ENCODE results near the gene LACTB.
A peak's percentile ranks its signal among the peaks of the same experiment; 100 is the strongest.
"Not testable (repeated sequence)": the region's sequence is repeated elsewhere in the genome, so short reads cannot be mapped to it uniquely, and the experiment has no call there.

Gene LACTB

GRCh38 chr15:63089260-63090043, 32.2 kb upstream of the LACTB start:
- DNase-seq (ENCODE audit: low spot score), result no peak

- DNase-seq (ENCODE audit: low spot score), result no peak
Observed at GRCh38 chr15:63090472-63090871, 31.2 kb upstream of the LACTB start.

- no peak for DNase-seq (ENCODE audit: low spot score)
Observed at GRCh38 chr15:63090887-63091286, 30.8 kb upstream of the LACTB start.

- DNase-seq (ENCODE audit: low spot score), result no peak
Observed at GRCh38 chr15:63091679-63092446, 29.8 kb upstream of the LACTB start.

- DNase-seq (ENCODE audit: low spot score), result peak; percentile 73
Observed at GRCh38 chr15:63093486-63094205, 28.0 kb upstream of the LACTB start.

- no peak for DNase-seq (ENCODE audit: low spot score)
Observed at GRCh38 chr15:63094495-63094931, 27.1 kb upstream of the LACTB start.

- DNase-seq (ENCODE audit: low spot score), result no peak
Observed at GRCh38 chr15:63096178-63096577, 25.5 kb upstream of the LACTB start.

- DNase-seq (ENCODE audit: low spot score), result not testable (repeated sequence)
Observed at GRCh38 chr15:63098901-63099300, 22.8 kb upstream of the LACTB start.

- DNase-seq (ENCODE audit: low spot score), result not testable (repeated sequence)
Observed at GRCh38 chr15:63099581-63099980, 22.1 kb upstream of the LACTB start.

GRCh38 chr15:63103416-63103815, 18.2 kb upstream of the LACTB start:
- DNase-seq (ENCODE audit: low spot score), result no peak

GRCh38 chr15:63104727-63105126, 16.9 kb upstream of the LACTB start:
- no peak for DNase-seq (ENCODE audit: low spot score)

- DNase-seq (ENCODE audit: low spot score), result not testable (repeated sequence)
Observed at GRCh38 chr15:63105354-63105753, 16.3 kb upstream of the LACTB start.

GRCh38 chr15:63107895-63108546, 13.6 kb upstream of the LACTB start:
- no peak for DNase-seq (ENCODE audit: low spot score)

- DNase-seq (ENCODE audit: low spot score), result no peak
Observed at GRCh38 chr15:63109498-63109897, 12.2 kb upstream of the LACTB start.

GRCh38 chr15:63109920-63110319, 11.7 kb upstream of the LACTB start:
- DNase-seq (ENCODE audit: low spot score), result no peak

- no peak for DNase-seq (ENCODE audit: low spot score)
Observed at GRCh38 chr15:63110428-63111026, 11.1 kb upstream of the LACTB start.

GRCh38 chr15:63111481-63111880, 10.2 kb upstream of the LACTB start:
- no peak for DNase-seq (ENCODE audit: low spot score)

GRCh38 chr15:63112871-63113270, 8.8 kb upstream of the LACTB start:
- no peak for DNase-seq (ENCODE audit: low spot score)

GRCh38 chr15:63114465-63114864, 7.2 kb upstream of the LACTB start:
- no peak for DNase-seq (ENCODE audit: low spot score)

GRCh38 chr15:63118854-63119253, 2.8 kb upstream of the LACTB start:
- DNase-seq (ENCODE audit: low spot score), result no peak

GRCh38 chr15:63122002-63122875, 578 bp downstream of the LACTB start:
- peak; percentile 86 for DNase-seq (ENCODE audit: low spot score)

Measured in globus pallidus (tissue), 1 donor.